SK-N-SH treated with all-trans-retinoic acid at 6 μM for 48 hours (cell line): ENCODE data around the gene VSIG10L.

Source experiments
- ATAC-seq: fragments of 200-7000 bp; cut with Tn5 transposase; 3 replicates; pipeline ENCODE4 v1.9.1; 2020; ENCODE audit warnings: mild to moderate bottlenecking, moderate library complexity
- ARNTL ChIP-seq: fragments of 450-650 bp; formaldehyde crosslinking; IDR thresholded peaks from 2 replicates; pipeline ENCODE4 v1.5.0; 2020; ENCODE audit warnings: low read depth, mild to moderate bottlenecking, moderate library complexity, borderline replicate concordance
- BACH2 ChIP-seq: fragments of 250-450 bp; sonication (Bioruptor Pico); IDR thresholded peaks from 2 replicates; pipeline ENCODE4 v1.9.0; 2021; ENCODE audit warnings: mild to moderate bottlenecking, borderline replicate concordance
- CREB5 ChIP-seq: fragments of 250-450 bp; sonication (Bioruptor Pico); IDR thresholded peaks from 2 replicates; pipeline ENCODE4 v1.5.1; 2020; ENCODE audit warnings: low read depth, mild to moderate bottlenecking, moderate library complexity
- CSDC2 ChIP-seq: fragments of 250-450 bp; sonication (Bioruptor Pico); IDR thresholded peaks from 2 replicates; pipeline ENCODE4 v1.5.0; 2020; ENCODE audit warnings: mild to moderate bottlenecking, moderate library complexity
- ESRRG ChIP-seq: fragments of 250-450 bp; sonication (Bioruptor Pico); IDR thresholded peaks from 2 replicates; pipeline ENCODE4 v1.6.1; 2021; ENCODE audit warnings: mild to moderate bottlenecking
- GLIS3 ChIP-seq: fragments of 250-450 bp; sonication (Bioruptor Pico); IDR thresholded peaks from 2 replicates; pipeline ENCODE4 v1.5.0; 2020; ENCODE audit warnings: mild to moderate bottlenecking, moderate library complexity
- OSR1 ChIP-seq: fragments of 250-450 bp; sonication (Bioruptor Pico); IDR thresholded peaks from 2 replicates; pipeline ENCODE4 v1.8.0; 2022; ENCODE audit warnings: moderate library complexity, mild to moderate bottlenecking, inconsistent platforms
- PPARA ChIP-seq: fragments of 250-450 bp; sonication (Bioruptor Pico); IDR thresholded peaks from 2 replicates; pipeline ENCODE4 v1.5.0; 2020; ENCODE audit warnings: mild to moderate bottlenecking, borderline replicate concordance
- RARB ChIP-seq: fragments of 250-450 bp; sonication (Bioruptor Pico); IDR thresholded peaks from 2 replicates; pipeline ENCODE4 v1.8.0; 2021; ENCODE audit warnings: mild to moderate bottlenecking, moderate library complexity
- SNAI2 ChIP-seq: fragments of 250-450 bp; sonication (Bioruptor Pico); IDR thresholded peaks from 2 replicates; pipeline ENCODE4 v1.5.0; 2020; ENCODE audit warnings: mild to moderate bottlenecking, moderate library complexity
- TCF4 ChIP-seq: fragments of 250-450 bp; sonication (Bioruptor Pico); IDR thresholded peaks from 2 replicates; pipeline ENCODE4 v1.8.0; 2021; ENCODE audit warnings: mild to moderate bottlenecking, moderate library complexity, borderline replicate concordance
- TOX ChIP-seq: fragments of 250-450 bp; sonication (Bioruptor Pico); IDR thresholded peaks from 2 replicates; pipeline ENCODE4 v1.8.0; 2021; ENCODE audit warnings: mild to moderate bottlenecking, moderate library complexity, borderline replicate concordance
- ZC3H10 ChIP-seq: fragments of 250-450 bp; sonication (Bioruptor Pico); IDR thresholded peaks from 2 replicates; pipeline ENCODE4 v1.5.1; 2021; ENCODE audit warnings: mild to moderate bottlenecking, moderate library complexity
- ZFP3 ChIP-seq: fragments of 250-450 bp; sonication (Bioruptor Pico); IDR thresholded peaks from 2 replicates; pipeline ENCODE4 v1.5.0; 2020; ENCODE audit warnings: mild to moderate bottlenecking, moderate library complexity
- ZNF565 ChIP-seq: fragments of 450-650 bp; formaldehyde crosslinking; conservative IDR thresholded peaks from 2 replicates; pipeline ENCODE4 v1.5.0; 2020; ENCODE audit warnings: low read depth, mild to moderate bottlenecking, moderate library complexity
- ZNF8 ChIP-seq: fragments of 450-650 bp; formaldehyde crosslinking; IDR thresholded peaks from 2 replicates; pipeline ENCODE4 v1.5.0; 2020; ENCODE audit warnings: mild to moderate bottlenecking, moderate library complexity
- TF ChIP-seq, protein P1 (sequence below): fragments of 250-450 bp; sonication (Bioruptor Pico); IDR thresholded peaks from 2 replicates; pipeline ENCODE4 v1.5.0; 2020; ENCODE audit warnings: mild to moderate bottlenecking, moderate library complexity
- TF ChIP-seq, protein P2 (sequence below): fragments of 250-450 bp; sonication (Bioruptor Pico); IDR thresholded peaks from 2 replicates; pipeline ENCODE4 v1.5.1; 2021; ENCODE audit warnings: mild to moderate bottlenecking, moderate library complexity
- TF ChIP-seq, protein P3 (sequence below): fragments of 250-450 bp; sonication (Bioruptor Pico); IDR thresholded peaks from 2 replicates; pipeline ENCODE4 v1.8.0; 2020; ENCODE audit warnings: mild to moderate bottlenecking, moderate library complexity, borderline replicate concordance
- TF ChIP-seq, protein P4 (sequence below): fragments of 250-450 bp; sonication (Bioruptor Pico); IDR thresholded peaks from 2 replicates; pipeline ENCODE4 v1.8.0; 2021; ENCODE audit warnings: low read depth, mild to moderate bottlenecking, moderate library complexity, borderline replicate concordance

VSIG10L gene

GRCh38 chr19:51352783-51353360 is 10.9 kb upstream of the VSIG10L start:
- ATAC-seq: no peak
- no peak for TF ChIP-seq RARB (CRISPR knock-in tag)
- no peak for TF ChIP-seq ARNTL (CRISPR knock-in tag)
- no peak for TF ChIP-seq GLIS3 (CRISPR knock-in tag)
- TF ChIP-seq, protein P1, sequence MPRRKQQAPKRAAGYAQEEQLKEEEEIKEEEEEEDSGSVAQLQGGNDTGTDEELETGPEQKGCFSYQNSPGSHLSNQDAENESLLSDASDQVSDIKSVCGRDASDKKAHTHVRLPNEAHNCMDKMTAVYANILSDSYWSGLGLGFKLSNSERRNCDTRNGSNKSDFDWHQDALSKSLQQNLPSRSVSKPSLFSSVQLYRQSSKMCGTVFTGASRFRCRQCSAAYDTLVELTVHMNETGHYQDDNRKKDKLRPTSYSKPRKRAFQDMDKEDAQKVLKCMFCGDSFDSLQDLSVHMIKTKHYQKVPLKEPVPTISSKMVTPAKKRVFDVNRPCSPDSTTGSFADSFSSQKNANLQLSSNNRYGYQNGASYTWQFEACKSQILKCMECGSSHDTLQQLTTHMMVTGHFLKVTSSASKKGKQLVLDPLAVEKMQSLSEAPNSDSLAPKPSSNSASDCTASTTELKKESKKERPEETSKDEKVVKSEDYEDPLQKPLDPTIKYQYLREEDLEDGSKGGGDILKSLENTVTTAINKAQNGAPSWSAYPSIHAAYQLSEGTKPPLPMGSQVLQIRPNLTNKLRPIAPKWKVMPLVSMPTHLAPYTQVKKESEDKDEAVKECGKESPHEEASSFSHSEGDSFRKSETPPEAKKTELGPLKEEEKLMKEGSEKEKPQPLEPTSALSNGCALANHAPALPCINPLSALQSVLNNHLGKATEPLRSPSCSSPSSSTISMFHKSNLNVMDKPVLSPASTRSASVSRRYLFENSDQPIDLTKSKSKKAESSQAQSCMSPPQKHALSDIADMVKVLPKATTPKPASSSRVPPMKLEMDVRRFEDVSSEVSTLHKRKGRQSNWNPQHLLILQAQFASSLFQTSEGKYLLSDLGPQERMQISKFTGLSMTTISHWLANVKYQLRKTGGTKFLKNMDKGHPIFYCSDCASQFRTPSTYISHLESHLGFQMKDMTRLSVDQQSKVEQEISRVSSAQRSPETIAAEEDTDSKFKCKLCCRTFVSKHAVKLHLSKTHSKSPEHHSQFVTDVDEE (CRISPR knock-in tag): no peak
- no peak for TF ChIP-seq BACH2
- no peak for TF ChIP-seq TOX
- TF ChIP-seq SNAI2: no peak
- TF ChIP-seq, protein P2, sequence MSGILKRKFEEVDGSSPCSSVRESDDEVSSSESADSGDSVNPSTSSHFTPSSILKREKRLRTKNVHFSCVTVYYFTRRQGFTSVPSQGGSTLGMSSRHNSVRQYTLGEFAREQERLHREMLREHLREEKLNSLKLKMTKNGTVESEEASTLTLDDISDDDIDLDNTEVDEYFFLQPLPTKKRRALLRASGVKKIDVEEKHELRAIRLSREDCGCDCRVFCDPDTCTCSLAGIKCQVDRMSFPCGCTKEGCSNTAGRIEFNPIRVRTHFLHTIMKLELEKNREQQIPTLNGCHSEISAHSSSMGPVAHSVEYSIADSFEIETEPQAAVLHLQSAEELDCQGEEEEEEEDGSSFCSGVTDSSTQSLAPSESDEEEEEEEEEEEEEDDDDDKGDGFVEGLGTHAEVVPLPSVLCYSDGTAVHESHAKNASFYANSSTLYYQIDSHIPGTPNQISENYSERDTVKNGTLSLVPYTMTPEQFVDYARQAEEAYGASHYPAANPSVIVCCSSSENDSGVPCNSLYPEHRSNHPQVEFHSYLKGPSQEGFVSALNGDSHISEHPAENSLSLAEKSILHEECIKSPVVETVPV: no peak
- TF ChIP-seq, all 23 proteins: peak for 0

- no peak for ATAC-seq
- TF ChIP-seq, protein P3, sequence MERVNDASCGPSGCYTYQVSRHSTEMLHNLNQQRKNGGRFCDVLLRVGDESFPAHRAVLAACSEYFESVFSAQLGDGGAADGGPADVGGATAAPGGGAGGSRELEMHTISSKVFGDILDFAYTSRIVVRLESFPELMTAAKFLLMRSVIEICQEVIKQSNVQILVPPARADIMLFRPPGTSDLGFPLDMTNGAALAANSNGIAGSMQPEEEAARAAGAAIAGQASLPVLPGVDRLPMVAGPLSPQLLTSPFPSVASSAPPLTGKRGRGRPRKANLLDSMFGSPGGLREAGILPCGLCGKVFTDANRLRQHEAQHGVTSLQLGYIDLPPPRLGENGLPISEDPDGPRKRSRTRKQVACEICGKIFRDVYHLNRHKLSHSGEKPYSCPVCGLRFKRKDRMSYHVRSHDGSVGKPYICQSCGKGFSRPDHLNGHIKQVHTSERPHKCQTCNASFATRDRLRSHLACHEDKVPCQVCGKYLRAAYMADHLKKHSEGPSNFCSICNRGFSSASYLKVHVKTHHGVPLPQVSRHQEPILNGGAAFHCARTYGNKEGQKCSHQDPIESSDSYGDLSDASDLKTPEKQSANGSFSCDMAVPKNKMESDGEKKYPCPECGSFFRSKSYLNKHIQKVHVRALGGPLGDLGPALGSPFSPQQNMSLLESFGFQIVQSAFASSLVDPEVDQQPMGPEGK (CRISPR knock-in tag): no peak
- no peak for TF ChIP-seq ZFP3 (CRISPR knock-in tag)
- no peak for TF ChIP-seq ESRRG (CRISPR knock-in tag)
- no peak for TF ChIP-seq ZNF565 (CRISPR knock-in tag)
- no peak for TF ChIP-seq OSR1
- TF ChIP-seq ARNTL (CRISPR knock-in tag): no peak
- TF ChIP-seq RARB (CRISPR knock-in tag): no peak
- TF ChIP-seq, protein P1 (CRISPR knock-in tag): no peak
- TF ChIP-seq, protein P4, sequence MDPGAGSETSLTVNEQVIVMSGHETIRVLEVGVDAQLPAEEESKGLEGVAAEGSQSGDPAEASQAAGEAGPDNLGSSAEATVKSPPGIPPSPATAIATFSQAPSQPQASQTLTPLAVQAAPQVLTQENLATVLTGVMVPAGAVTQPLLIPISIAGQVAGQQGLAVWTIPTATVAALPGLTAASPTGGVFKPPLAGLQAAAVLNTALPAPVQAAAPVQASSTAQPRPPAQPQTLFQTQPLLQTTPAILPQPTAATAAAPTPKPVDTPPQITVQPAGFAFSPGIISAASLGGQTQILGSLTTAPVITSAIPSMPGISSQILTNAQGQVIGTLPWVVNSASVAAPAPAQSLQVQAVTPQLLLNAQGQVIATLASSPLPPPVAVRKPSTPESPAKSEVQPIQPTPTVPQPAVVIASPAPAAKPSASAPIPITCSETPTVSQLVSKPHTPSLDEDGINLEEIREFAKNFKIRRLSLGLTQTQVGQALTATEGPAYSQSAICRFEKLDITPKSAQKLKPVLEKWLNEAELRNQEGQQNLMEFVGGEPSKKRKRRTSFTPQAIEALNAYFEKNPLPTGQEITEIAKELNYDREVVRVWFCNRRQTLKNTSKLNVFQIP (CRISPR knock-in tag): no peak
Observed at GRCh38 chr19:51351266-51351990, 9.5 kb upstream of the VSIG10L start.

- TF ChIP-seq CREB5 (no peak), TCF4 (CRISPR knock-in tag) (no peak), BACH2 (no peak), PPARA (no peak), ARNTL (CRISPR knock-in tag) (no peak), ZC3H10 (CRISPR knock-in tag) (no peak), CSDC2 (CRISPR knock-in tag) (no peak), ZNF8 (CRISPR knock-in tag) (no peak)
- TF ChIP-seq, protein P2: no peak
- no peak for ATAC-seq
Observed at GRCh38 chr19:51347209-51347928, 5.4 kb upstream of the VSIG10L start.
